Adrenal gland (tissue), 5 donors: ENCODE results near the gene SLC26A5.

Source experiments
- CTCF ChIP-seq, 6 experiments: fragments of 450-650 bp in 4 of 6; fragments of 200-600 bp in 2 of 6; sonication (generic) in 1 of 6; IDR thresholded peaks; 1 replicate in 5 of 6; 2 replicates in 1 of 6; pipeline versions ENCODE4 v1.5.1 to v1.8.0; 2016 to 2021; ENCODE audit warnings: antibody characterized with exemption in 6 of 6, mild to moderate bottlenecking in 2 of 6, moderate library complexity in 1 of 6
- POLR2A ChIP-seq, 2 donors: fragments of 450-650 bp; IDR thresholded peaks; one replicate each; pipeline ENCODE4 v1.6.1; 2017; ENCODE audit warnings: antibody characterized with exemption in 2 of 2, mild to moderate bottlenecking in 2 of 2, moderate library complexity in 1 of 2
- donor health status: DM: no; HTN: no; CAD: no.

GRCh38 chr7:103437623-103438022, 8.4 kb downstream of the SLC26A5 start:
- no peak for TF ChIP-seq CTCF (IDR thresholded peaks at IDR 0.05)
- no peak for TF ChIP-seq POLR2A (IDR thresholded peaks at IDR 0.05)
